Astrocyte (in vitro differentiated cells and primary cell): ENCODE data around the gene TAOK2.

Experiments used
- EZH2 ChIP-seq: IDR thresholded peaks from 2 replicates; pipeline ENCODE4 v1.6.1; 2012; ENCODE audit warnings: mild to moderate bottlenecking, low read length, inconsistent platforms; ENCODE audit not compliant: insufficient read depth
- TF ChIP-seq, protein P1 (sequence below): IDR thresholded peaks from 2 replicates; pipeline ENCODE4 v1.5.1; 2011; ENCODE audit warnings: low read depth, mild to moderate bottlenecking, inconsistent platforms, low read length, moderate library complexity; ENCODE audit not compliant: insufficient read depth

- TF ChIP-seq, protein P1, sequence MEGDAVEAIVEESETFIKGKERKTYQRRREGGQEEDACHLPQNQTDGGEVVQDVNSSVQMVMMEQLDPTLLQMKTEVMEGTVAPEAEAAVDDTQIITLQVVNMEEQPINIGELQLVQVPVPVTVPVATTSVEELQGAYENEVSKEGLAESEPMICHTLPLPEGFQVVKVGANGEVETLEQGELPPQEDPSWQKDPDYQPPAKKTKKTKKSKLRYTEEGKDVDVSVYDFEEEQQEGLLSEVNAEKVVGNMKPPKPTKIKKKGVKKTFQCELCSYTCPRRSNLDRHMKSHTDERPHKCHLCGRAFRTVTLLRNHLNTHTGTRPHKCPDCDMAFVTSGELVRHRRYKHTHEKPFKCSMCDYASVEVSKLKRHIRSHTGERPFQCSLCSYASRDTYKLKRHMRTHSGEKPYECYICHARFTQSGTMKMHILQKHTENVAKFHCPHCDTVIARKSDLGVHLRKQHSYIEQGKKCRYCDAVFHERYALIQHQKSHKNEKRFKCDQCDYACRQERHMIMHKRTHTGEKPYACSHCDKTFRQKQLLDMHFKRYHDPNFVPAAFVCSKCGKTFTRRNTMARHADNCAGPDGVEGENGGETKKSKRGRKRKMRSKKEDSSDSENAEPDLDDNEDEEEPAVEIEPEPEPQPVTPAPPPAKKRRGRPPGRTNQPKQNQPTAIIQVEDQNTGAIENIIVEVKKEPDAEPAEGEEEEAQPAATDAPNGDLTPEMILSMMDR: no peak
- TF ChIP-seq EZH2: no peak
Measured at GRCh38 chr16:29958756-29959155, 14.9 kb upstream of the TAOK2 start.
